Limb (tissue), 2 donors: Measurements from ENCODE around the gene LRRC55.

Experiments
- DNase-seq, 2 donors: peaks; one replicate each; pipeline ENCODE4 v3.0.0-alpha.2; 2016; ENCODE audit errors: extremely low spot score in 2 of 2

The LRRC55 gene

DNA sequence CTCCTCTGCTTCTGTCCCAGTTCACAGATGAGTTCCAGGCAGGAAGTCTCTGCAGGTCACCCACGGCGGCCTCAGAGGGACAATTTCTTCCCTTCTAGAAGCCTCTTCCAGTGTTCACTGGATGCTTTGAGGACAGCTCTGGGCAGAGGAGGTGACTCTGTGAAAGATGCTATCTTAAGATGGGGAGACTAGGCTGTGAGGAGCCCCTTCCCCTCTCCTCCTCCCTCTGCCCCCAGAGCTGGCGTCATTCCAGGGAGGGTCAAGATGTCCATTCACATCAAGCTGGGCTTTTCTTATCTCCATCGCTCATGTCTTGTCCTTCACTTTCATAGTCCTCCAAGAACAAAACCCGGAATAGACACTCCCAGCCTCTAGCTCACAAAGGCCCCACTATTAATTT lies 51.9 kb downstream of the LRRC55 start:
- DNase-seq: no peak

DNA sequence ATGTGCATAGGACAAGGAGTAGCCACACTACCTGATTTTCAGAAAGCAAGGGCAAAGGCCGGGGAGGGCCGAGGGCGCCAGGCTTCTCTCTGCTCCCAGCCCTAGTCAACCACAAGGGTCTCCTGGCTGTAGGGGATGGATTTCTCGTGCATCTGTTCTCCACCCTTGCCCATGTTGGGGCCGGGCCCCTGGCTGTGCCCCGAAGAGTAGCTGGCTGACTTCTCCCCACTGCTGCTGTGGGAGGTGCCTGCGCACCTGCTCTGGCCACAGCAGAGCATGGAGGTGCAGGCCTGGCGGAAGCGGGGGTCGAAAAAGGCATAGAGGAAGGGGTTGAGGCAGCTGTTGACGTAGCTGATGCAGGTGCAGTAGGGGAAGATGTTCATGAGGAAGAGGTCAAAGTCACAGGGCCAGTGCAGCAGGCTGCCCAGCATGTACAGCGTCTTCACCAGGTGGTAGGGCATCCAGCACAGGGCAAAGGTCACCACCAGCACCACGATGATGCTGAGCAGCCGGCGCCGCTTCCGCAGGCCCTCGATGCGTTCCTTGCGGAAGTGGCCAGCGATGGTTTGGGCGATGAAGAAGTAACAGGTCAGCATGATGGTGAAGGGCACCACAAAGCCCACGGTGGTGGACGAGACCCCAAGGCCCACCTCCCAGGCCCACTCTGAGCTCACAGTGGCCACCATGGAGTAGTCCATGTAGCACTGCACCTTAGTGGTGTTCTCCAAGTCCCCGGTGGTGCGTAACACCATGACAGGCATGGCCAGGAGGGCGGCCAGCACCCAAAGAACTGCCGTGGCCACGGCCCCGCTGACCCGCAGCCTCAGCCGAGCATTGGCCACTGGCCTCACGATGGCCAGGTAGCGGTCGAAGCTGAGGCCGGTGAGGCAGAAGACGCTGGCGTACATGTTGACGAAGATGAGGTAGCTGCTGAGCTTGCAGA lies 54.3 kb downstream of the LRRC55 start:
- DNase-seq: no peak

GRCh38 chr11:57237204-57237681 lies 55.5 kb downstream of the LRRC55 start, which contains the start of gene APLNR:
TSS of gene APLNR (minus strand) at chr11:57237250. CDS start at chr11:57237004, 246 bp downstream.
- no peak for DNase-seq

DNA sequence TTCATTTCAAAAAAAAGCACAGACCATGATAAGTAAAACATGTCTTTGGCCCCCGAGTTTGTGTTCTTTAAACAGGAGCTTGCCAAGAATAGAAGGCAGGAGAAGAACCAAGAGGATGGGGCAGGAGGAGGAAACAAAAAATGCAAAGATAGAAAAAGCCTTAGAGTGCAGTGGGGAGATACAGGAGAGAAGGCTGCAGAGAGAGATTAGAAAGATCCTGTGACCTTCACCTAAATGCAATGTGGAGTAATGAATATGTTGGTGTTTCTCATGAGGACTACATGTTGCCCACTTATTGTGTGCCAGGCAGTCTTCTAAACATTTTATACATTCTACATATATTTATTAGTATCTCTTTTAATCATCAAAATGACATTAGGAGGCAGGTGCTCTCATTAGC lies 57.6 kb downstream of the LRRC55 start:
- DNase-seq: no peak

- DNase-seq: no peak
Observed at GRCh38 chr11:57240007-57240406, 58.3 kb downstream of the LRRC55 start.

DNA sequence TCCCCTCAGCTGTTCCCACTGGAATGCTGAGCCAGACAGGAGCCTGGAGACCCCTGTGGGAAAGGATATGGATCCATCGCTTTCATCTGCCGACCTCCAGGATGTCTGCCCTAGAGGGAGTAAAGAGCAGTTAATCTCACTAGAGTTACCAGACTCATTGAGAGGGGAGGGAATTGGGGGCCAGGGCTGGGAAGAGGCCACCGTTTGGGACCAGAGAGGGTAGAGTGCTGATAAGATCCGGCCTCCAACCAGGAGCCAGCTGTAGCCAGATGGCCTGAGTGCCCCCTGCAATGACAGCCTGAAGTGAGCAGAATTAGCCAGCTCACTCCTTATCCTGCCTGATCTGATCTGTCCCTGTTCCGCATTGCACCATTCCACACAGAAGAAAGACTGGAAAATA lies 59.0 kb downstream of the LRRC55 start:
- no peak for DNase-seq
